Stimulated activated CD8-positive, alpha-beta memory T cell treated with anti-CD3 and anti-CD28 coated beads, Interleukin-2, amount 100 ng/mL, for 48 hours (primary cell): ENCODE results near the gene CD81.
A peak's percentile ranks its signal among the peaks of the same experiment; 100 is the strongest.

Source experiments
- DNase-seq, 2 donors: peaks; one replicate each; pipeline ENCODE4 v3.0.0-alpha.2; 2020; ENCODE audit warnings: low read depth in 2 of 2

Gene CD81

GRCh38 chr11:2390091-2390724, 13.1 kb downstream of the CD81 start:
- DNase-seq = no peak

GRCh38 chr11:2390725-2391151, 13.6 kb downstream of the CD81 start:
- DNase-seq = no peak

GRCh38 chr11:2391181-2391975, 14.3 kb downstream of the CD81 start:
- no peak for DNase-seq

GRCh38 chr11:2392241-2392959, 15.3 kb downstream of the CD81 start:
- no peak for DNase-seq

- DNase-seq = no peak
Observed at GRCh38 chr11:2393111-2393868, 16.2 kb downstream of the CD81 start.

GRCh38 chr11:2393941-2394817, 17.1 kb downstream of the CD81 start:
- no peak for DNase-seq

GRCh38 chr11:2394818-2395105, 17.7 kb downstream of the CD81 start:
- no peak for DNase-seq

- no peak for DNase-seq
Observed at GRCh38 chr11:2395211-2395730, 18.2 kb downstream of the CD81 start.

GRCh38 chr11:2395856-2396255, 18.7 kb downstream of the CD81 start:
- no peak for DNase-seq

GRCh38 chr11:2396471-2396870, 19.4 kb downstream of the CD81 start:
- DNase-seq = no peak

- no peak for DNase-seq
Observed at GRCh38 chr11:2397005-2397404, 19.9 kb downstream of the CD81 start.

GRCh38 chr11:2398664-2399355, 21.7 kb downstream of the CD81 start:
- DNase-seq = no peak

- no peak for DNase-seq
Observed at GRCh38 chr11:2399488-2400068, 22.5 kb downstream of the CD81 start.

- DNase-seq = peak; percentile 98
Observed at GRCh38 chr11:2400069-2400761, 23.1 kb downstream of the CD81 start, which contains the start of gene TSSC4. Gene TSSC4, plus strand, starts transcription at chr11:2400750. Its CDS starts 1,884 bp downstream, at chr11:2402634.

- no peak for DNase-seq
Observed at GRCh38 chr11:2400762-2401435, 23.8 kb downstream of the CD81 start.

GRCh38 chr11:2401436-2401984, 24.4 kb downstream of the CD81 start:
- no peak for DNase-seq

GRCh38 chr11:2402106-2402505, 25.0 kb downstream of the CD81 start:
- no peak for DNase-seq

- DNase-seq = no peak
Observed at GRCh38 chr11:2402890-2403645, 26.0 kb downstream of the CD81 start.
